HEK293T (cell line): ENCODE measurements around the gene RTTN.
"Not testable (repeated sequence)": the region's sequence is repeated elsewhere in the genome, so short reads cannot be mapped to it uniquely, and the experiment has no call there.

Experiments
- CTCF ChIA-PET: fragments of 350-600 bp; formaldehyde crosslinking; extraction: SDS; loops from one replicate; lab custom pipeline; 2021; ENCODE audit warnings: antibody characterized with exemption, inconsistent platforms; lab: Yijun Ruan, JAX
- POLR2A ChIA-PET: fragments of 350-600 bp; formaldehyde crosslinking; extraction: SDS; loops from one replicate; lab custom pipeline; 2020; ENCODE audit warnings: antibody characterized with exemption, inconsistent platforms; lab: Yijun Ruan, JAX
- DNase-seq: peaks from one replicate; pipeline ENCODE4 v3.0.0; 2012; ENCODE audit warnings: mixed read lengths; ENCODE audit errors: extremely low spot score
- ARNT ChIP-seq: fragments of 450-650 bp; IDR thresholded peaks from 2 replicates; pipeline ENCODE4 v1.6.1; 2017; ENCODE audit warnings: mild to moderate bottlenecking
- BHLHE40 ChIP-seq: fragments of 450-650 bp; IDR thresholded peaks from 2 replicates; pipeline ENCODE4 v1.6.1; 2016; ENCODE audit warnings: mild to moderate bottlenecking, moderate library complexity, borderline replicate concordance
- CTBP1 ChIP-seq: fragments of 450-650 bp; IDR thresholded peaks from 2 replicates; pipeline ENCODE4 v1.6.1; 2016; ENCODE audit warnings: borderline replicate concordance
- ELF4 ChIP-seq: fragments of 450-650 bp; IDR thresholded peaks from 2 replicates; pipeline ENCODE4 v1.6.1; 2017; ENCODE audit warnings: antibody characterized with exemption
- FOXA1 ChIP-seq: fragments of 450-650 bp; IDR thresholded peaks from 2 replicates; pipeline ENCODE4 v1.6.1; 2016; ENCODE audit warnings: mild to moderate bottlenecking
- FOXK2 ChIP-seq: fragments of 450-650 bp; IDR thresholded peaks from 2 replicates; pipeline ENCODE4 v1.6.1; 2016; ENCODE audit warnings: mild to moderate bottlenecking
- FOXM1 ChIP-seq: fragments of 450-650 bp; IDR thresholded peaks from 2 replicates; pipeline ENCODE4 v1.6.1; 2017; ENCODE audit warnings: mild to moderate bottlenecking, borderline replicate concordance
- HDGF ChIP-seq: fragments of 450-650 bp; IDR thresholded peaks from 2 replicates; pipeline ENCODE4 v1.6.1; 2017; ENCODE audit warnings: antibody characterized with exemption, borderline replicate concordance
- L3MBTL2 ChIP-seq: fragments of 450-650 bp; conservative IDR thresholded peaks from 2 replicates; pipeline ENCODE4 v1.6.1; 2016; ENCODE audit warnings: mild to moderate bottlenecking
- LEF1 ChIP-seq: fragments of 450-650 bp; IDR thresholded peaks from 2 replicates; pipeline ENCODE4 v1.6.1; 2017; ENCODE audit warnings: mild to moderate bottlenecking, borderline replicate concordance
- NFRKB ChIP-seq: fragments of 450-650 bp; IDR thresholded peaks from 2 replicates; pipeline ENCODE4 v1.6.1; 2016; ENCODE audit warnings: mild to moderate bottlenecking, moderate library complexity
- SP1 ChIP-seq: fragments of 450-650 bp; IDR thresholded peaks from 2 replicates; pipeline ENCODE4 v1.6.1; 2017
- SUZ12 ChIP-seq: fragments of 450-650 bp; IDR thresholded peaks from 2 replicates; pipeline ENCODE4 v1.6.1; 2016; ENCODE audit warnings: mild to moderate bottlenecking
- TARDBP ChIP-seq: fragments of 450-650 bp; IDR thresholded peaks from 2 replicates; pipeline ENCODE4 v1.6.1; 2016
- ZNF384 ChIP-seq: fragments of 450-650 bp; IDR thresholded peaks from 2 replicates; pipeline ENCODE4 v1.6.1; 2016
- TF ChIP-seq, protein P1 (sequence below): fragments of 450-650 bp; IDR thresholded peaks from 2 replicates; pipeline ENCODE4 v1.6.1; 2016

Gene RTTN, protein sequence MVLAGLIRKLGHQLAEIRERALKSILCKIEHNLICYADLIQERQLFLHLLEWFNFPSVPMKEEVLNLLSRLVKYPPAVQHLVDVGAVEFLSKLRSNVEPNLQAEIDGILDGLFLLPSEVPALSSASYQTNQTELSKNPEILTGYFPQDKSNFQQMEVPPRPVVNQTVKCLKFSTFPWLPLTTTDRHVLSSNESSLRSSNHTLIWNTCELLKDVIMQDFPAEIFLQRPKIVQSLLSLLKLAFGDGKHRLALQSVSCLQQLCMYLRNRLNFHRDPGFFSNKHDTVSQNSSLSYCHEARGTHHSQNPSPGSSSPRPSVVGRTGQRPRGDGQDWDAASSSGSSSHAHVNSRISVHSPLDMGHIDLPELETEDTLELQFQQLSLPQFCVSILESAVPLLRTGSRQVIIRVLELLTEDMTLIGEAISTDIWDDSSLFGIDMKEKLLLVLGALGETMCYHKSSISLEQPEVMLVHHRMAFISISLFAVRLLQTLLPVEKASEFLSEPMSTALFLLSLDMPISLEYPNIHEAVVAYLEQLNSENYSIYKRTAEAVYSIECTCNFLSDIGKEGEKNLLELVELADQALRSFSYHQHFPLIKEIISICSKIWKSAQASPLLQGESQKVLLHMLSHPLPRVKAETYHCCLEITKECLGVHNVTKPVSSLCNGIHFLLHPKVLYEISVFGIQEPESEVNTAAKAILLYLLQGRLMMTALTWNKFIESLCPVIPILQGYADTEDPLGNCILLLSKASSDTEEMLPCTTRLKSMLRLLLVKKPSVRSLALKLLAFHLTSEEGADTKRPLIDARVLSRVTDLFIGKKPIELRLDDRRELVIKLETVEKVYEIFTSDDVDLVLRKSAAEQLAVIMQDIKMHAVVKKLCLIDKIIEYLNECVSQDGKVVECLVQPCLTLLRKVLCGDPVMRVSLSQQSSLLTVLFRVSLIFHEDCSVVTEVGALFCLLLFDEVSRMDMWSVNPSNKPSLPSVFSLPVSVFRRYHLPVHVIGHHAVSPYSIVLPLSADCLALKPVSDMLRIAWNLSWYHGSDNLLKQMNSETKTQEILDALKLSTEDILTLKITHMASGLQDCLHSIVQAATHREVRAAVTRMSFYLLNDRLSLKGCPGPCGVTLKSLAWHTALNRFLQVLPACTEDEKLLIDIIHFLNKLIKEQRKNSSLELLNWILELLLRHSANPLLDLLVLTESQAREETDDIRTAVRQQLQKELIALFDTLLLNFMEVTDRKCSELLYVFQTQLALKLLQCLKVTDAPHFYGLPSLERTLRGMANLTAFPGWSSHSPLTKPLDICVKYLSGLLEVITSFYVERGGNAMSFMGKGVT (N-terminal part only)

DNA sequence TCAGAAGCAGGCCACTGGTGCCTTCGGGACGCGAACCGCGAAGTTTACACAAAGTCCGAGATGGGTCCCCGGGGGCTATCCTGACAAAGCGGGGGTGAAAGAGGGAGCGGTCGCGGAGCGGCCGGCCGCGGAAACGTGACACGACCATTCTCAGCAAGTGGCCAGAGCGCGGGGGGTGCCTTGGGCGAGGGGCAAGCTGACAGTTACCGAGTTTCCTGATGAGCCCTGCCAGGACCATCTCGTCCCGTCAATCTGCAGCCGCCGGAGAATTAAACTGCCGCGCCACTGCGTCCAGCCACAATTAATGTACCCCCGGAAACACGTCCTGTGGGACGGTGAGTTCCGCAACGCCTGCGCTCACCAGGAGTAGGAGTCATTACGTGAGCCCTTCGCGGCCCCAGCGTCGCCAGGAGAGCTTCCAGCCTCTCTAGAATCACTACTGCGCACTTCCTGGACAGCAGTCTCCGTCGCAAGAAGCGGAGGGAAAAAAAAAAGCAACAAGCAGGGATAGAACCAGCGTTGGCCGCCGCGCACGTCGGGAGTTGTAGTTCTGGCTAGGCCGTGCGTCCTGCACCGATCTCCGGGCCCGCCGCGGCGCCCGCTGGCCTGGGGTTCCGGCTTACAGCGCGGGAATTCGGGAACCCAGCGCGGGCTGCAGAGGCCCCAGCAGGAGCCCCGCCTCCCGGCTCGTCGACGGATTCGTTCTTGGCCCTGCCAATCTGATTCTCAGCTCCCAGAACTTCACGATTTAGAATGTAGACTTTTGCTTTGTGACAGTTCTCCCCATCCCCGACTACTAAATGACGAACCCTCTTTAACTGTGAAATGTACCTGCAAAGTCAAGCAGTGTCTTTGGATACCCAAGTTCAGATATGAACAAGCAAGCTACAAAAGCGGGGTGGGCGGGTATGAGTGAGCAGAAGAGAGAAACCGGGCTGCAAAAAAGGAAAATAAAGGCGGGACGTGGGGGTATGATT, at the start of gene RTTN:
RTTN (minus strand) TSS at position 267 of the 977 bp plus-strand sequence; CDS start at position 238, 29 bp downstream.
- TF ChIP-seq ELF4 (peak; percentile 76), SUZ12 (0 out of 2 replicates have a peak, but pooled peaks have one; percentile 31), CTBP1 (peak; percentile 90), L3MBTL2 (peak; percentile 71), SP1 (no peak), ZNF384 (peak; percentile 75), ARNT (0 out of 2 replicates have a peak, but pooled peaks have one; percentile 26), BHLHE40 (no peak)
- TF ChIP-seq, protein P1, sequence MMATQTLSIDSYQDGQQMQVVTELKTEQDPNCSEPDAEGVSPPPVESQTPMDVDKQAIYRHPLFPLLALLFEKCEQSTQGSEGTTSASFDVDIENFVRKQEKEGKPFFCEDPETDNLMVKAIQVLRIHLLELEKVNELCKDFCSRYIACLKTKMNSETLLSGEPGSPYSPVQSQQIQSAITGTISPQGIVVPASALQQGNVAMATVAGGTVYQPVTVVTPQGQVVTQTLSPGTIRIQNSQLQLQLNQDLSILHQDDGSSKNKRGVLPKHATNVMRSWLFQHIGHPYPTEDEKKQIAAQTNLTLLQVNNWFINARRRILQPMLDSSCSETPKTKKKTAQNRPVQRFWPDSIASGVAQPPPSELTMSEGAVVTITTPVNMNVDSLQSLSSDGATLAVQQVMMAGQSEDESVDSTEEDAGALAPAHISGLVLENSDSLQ, result peak; percentile 98
- peak; percentile 80 for DNase-seq
- CTCF ChIA-PET, result no interaction called here
- POLR2A ChIA-PET, result interaction anchor here (0.6 to 1.3 kb wide), 3 partner anchors 81 to 1502 kb away, joined by 3 to 6 read pairs (median 4); no protein-coding TSS in a partner anchor

DNA sequence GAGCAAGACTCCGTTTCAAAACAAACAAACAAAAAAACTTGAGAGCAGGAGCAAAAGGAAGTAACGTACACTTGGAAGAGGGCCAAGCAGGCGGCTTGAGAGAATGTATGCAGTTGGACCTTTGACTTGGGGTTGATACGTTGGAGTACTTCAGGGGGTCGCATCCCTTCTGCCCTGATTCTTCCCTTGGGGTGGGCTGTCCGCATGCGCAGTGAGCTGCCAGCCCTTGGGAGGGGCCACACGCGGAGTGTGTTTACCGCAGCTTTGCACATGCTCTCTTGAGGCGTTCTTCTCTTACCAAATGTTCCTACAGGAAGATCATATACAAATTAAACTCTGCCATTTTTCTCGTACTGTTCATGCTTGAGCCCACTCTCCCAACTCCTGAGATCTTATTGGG, 45.3 kb upstream of the RTTN start:
- TF ChIP-seq ELF4 (no peak), BHLHE40 (no peak), TARDBP (no peak), ARNT (no peak), LEF1 (no peak), NFRKB (no peak), ZNF384 (no peak), FOXM1 (no peak), FOXA1 (no peak)
- TF ChIP-seq, protein P1, result no peak

DNA sequence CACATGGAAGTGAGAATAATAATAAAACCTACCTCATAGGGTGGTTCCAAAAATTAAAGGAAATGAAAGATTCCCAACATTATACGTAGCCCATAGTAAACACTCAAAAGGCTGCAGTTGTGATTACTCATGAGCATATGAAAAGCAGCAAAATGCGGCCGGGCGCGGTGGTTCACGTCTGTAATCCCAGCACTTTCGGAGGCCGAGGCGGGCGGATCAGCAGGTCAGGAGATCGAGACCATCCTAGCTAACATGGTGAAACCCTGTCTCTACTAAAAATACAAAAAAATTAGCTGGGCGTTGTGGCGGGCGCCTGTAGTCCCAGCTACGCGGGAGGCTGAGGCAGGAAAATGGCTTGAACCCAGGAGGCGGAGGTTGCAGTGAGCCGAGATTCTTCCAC, 44.4 kb upstream of the RTTN start:
- POLR2A ChIA-PET, DNase-seq, CTCF ChIA-PET: not testable (repeated sequence)

More for the DNA sequence above, 45.3 kb upstream of the RTTN start:
- ChIA-PET POLR2A (no interaction called here), CTCF (no interaction called here)
- no peak for DNase-seq

DNA sequence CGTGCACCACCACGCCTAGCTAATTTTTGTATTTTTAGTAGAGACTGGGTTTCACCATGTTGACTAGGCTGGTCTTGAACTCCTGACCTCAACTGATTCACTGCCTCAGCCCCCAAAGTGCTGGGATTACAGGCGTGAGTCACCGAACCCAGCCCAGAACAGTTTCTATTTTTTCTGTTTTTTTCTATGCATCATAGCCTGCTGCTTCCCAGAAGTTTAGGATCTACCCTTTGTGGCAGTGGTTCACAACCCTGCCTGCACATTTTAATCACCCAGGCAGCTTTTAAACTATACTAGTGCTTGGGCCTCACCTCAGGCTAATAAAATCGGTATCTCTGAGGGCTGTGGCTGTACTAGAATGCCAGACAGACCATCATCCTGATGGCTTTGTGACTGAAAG, 43.6 kb upstream of the RTTN start:
- CTCF ChIA-PET, result no interaction called here
- TF ChIP-seq, protein P1, result no peak
- TF ChIP-seq HDGF (no peak), NFRKB (no peak)
- POLR2A ChIA-PET, result no interaction called here
- no peak for DNase-seq

DNA sequence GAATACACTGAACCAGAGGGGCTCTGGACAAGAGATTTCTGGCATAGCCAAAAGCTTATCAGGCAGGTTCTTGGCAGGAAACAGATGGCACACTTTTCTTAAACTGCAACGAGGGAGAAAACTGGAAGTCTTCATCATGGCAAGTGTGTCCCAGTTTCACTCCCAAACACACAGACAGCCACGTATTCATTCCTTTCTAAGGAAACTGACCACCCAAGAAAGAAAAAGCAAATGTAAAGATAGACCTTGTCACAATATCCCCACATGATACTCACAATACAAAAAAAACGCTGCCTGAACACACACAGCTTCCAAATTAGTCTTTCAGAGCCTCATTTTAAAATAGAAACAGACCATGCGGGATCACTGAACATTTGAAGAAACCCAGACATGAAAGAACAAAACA, 40.6 kb upstream of the RTTN start:
- ChIA-PET POLR2A (interaction anchor here (0.7 kb wide), 1 partner anchor 15 kb away, joined by 3 read pairs; no protein-coding TSS in a partner anchor), CTCF (no interaction called here)
- DNase-seq, result no peak
- TF ChIP-seq LEF1, result no peak
- TF ChIP-seq SP1, result no peak
- TF ChIP-seq FOXK2, result no peak
- no peak for TF ChIP-seq FOXM1
- TF ChIP-seq TARDBP, result no peak
- TF ChIP-seq SUZ12, result no peak
- TF ChIP-seq, protein P1, result no peak
- TF ChIP-seq HDGF, result no peak
